WERI-Rb-1 (cell line): ENCODE results near the gene ITPR1.
A peak's percentile ranks its signal among the peaks of the same experiment; 100 is the strongest.

Source experiments
- DNase-seq: peaks from one replicate; pipeline ENCODE4 v3.0.0-alpha.2; 2020
- H3K27ac ChIP-seq: fragments of 250-450 bp; sonication (Bioruptor Pico); 2 replicates; pipeline ENCODE4 v1.5.1; 2020; ENCODE audit warnings: mild to moderate bottlenecking, moderate library complexity
- H3K27me3 ChIP-seq: fragments of 250-450 bp; sonication (Bioruptor Pico); 2 replicates; pipeline ENCODE4 v1.5.1; 2021; ENCODE audit warnings: mild to moderate bottlenecking, low read depth, moderate library complexity; ENCODE audit not compliant: insufficient read depth, severe bottlenecking
- H3K36me3 ChIP-seq: fragments of 250-450 bp; sonication (Bioruptor Pico); 2 replicates; pipeline ENCODE4 v1.5.1; 2020; ENCODE audit warnings: mild to moderate bottlenecking, moderate library complexity
- H3K4me3 ChIP-seq: 2 replicates; pipeline ENCODE4 v1.5.1; 2011; ENCODE audit warnings: low read depth, mild to moderate bottlenecking, control low read depth, low read length
- H3K9me3 ChIP-seq: fragments of 250-450 bp; sonication (Bioruptor Pico); 2 replicates; pipeline ENCODE4 v1.5.1; 2021; ENCODE audit warnings: mild to moderate bottlenecking, moderate library complexity; ENCODE audit not compliant: severe bottlenecking
- TF ChIP-seq, protein P1 (sequence below): IDR thresholded peaks from 2 replicates; pipeline ENCODE4 v1.5.1; 2011; ENCODE audit warnings: low read depth, mild to moderate bottlenecking, control low read depth, inconsistent platforms, low read length

ITPR1 gene

DNA sequence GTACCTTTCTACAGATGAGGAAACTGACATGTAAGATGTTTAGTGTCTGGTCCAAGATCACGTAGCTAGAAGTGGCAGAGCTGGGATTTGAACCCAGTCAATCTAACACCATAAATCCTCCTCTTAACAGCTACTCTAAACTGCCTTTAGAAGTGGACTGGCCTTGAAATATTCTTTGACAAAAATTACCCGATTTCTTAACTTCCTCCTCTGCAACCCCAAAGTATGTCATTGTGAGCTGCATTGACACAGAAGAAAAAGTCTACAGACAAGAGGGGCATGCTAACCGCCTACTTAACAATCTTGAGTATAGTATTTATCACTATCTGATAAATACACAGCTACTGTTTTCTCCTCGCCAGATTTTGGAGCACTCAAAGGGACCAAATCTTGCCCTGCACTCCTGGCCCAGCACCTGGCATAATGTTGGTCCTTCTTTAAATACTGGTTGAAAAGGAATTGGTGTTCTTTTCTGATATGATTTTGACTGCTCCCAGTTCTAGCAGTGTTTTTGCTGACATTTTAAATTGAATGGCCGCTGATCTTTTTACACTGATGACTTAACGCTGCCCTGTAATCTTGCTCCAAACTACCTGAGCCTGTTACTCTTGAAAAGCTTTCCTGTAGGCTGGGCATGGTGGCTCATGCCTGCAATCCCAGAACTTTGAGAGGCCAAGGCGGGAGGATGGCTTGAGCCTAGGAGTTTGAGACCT is 36.9 kb downstream of the ITPR1 start:
- TF ChIP-seq, protein P1, sequence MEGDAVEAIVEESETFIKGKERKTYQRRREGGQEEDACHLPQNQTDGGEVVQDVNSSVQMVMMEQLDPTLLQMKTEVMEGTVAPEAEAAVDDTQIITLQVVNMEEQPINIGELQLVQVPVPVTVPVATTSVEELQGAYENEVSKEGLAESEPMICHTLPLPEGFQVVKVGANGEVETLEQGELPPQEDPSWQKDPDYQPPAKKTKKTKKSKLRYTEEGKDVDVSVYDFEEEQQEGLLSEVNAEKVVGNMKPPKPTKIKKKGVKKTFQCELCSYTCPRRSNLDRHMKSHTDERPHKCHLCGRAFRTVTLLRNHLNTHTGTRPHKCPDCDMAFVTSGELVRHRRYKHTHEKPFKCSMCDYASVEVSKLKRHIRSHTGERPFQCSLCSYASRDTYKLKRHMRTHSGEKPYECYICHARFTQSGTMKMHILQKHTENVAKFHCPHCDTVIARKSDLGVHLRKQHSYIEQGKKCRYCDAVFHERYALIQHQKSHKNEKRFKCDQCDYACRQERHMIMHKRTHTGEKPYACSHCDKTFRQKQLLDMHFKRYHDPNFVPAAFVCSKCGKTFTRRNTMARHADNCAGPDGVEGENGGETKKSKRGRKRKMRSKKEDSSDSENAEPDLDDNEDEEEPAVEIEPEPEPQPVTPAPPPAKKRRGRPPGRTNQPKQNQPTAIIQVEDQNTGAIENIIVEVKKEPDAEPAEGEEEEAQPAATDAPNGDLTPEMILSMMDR, result no peak
- Histone ChIP-seq H3K27ac (no peak overlapping the region), H3K4me3 (no peak overlapping the region), H3K9me3 (no peaks in the 10 kb centered on the region), H3K27me3 (no peaks in the 10 kb centered on the region), H3K36me3 (no peaks in the 10 kb centered on the region)
- DNase-seq, result no peak

DNA sequence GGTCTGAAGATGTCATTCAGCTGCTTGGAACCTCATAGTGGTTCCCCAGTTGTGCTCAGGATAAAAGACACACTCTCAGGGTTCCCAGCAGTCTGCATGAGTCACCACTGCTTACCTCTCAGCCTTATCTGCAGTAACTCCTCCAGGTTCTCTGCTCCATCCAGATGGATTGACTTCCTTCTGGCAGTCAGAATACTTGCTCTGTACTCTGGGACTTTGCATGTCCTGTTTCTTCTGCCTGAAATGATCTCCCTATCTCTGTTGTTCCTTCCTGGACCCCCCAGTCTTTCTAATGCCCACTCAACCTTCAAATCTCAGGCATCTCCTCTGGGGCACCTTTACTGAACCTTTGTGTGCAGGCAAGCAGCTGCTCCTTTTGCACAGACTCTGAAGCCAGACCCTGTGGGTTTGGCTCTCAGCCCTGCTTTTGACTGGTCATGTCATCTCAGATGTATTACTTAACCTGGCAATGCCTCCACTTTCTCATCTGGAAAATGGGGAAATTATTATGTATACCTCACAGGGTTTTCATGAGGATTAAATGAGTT is 38.4 kb downstream of the ITPR1 start:
- H3K27me3 ChIP-seq, result no peaks in the 10 kb centered on the region
- H3K4me3 ChIP-seq, result no peak overlapping the region
- H3K9me3 ChIP-seq, result no peaks in the 10 kb centered on the region
- H3K36me3 ChIP-seq, result no peaks in the 10 kb centered on the region
- TF ChIP-seq, protein P1, result no peak
- peak overlapping the region; percentile 60 for H3K27ac ChIP-seq
- DNase-seq, result no peak

DNA sequence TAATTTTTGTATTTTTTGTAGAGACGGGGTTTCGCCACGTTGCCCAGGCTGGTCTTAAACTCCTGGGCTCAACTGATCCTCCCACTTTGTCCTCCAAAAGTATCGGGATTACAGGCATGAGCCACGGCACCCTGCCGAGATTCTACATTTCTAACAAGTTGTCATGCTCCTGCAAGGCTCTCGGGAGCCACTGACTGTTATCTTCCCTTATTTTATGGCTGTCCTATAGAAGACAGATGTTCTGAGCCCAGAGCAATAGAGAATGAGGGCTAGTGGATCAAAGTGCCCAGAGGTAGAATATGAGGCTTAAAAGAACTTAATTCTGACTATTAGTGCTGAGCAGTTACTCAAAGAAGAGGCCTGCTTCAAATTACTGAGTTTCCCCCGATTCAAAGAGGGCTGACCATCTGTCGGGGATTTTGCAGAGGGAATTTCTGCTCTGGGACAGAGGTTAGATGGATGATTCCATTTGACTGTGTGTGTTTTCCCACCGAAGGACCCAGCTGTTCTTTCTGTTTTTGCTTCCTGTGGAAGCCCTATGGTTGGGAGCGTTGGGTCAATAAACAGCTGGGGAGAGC is 39.5 kb downstream of the ITPR1 start:
- DNase-seq, result peak; percentile 57
- no peaks in the 10 kb centered on the region for H3K27me3 ChIP-seq
- H3K9me3 ChIP-seq, result no peaks in the 10 kb centered on the region
- H3K36me3 ChIP-seq, result no peaks in the 10 kb centered on the region
- TF ChIP-seq, protein P1, result no peak
- H3K4me3 ChIP-seq, result no peak overlapping the region
- H3K27ac ChIP-seq, result peak overlapping the region; percentile 60

DNA sequence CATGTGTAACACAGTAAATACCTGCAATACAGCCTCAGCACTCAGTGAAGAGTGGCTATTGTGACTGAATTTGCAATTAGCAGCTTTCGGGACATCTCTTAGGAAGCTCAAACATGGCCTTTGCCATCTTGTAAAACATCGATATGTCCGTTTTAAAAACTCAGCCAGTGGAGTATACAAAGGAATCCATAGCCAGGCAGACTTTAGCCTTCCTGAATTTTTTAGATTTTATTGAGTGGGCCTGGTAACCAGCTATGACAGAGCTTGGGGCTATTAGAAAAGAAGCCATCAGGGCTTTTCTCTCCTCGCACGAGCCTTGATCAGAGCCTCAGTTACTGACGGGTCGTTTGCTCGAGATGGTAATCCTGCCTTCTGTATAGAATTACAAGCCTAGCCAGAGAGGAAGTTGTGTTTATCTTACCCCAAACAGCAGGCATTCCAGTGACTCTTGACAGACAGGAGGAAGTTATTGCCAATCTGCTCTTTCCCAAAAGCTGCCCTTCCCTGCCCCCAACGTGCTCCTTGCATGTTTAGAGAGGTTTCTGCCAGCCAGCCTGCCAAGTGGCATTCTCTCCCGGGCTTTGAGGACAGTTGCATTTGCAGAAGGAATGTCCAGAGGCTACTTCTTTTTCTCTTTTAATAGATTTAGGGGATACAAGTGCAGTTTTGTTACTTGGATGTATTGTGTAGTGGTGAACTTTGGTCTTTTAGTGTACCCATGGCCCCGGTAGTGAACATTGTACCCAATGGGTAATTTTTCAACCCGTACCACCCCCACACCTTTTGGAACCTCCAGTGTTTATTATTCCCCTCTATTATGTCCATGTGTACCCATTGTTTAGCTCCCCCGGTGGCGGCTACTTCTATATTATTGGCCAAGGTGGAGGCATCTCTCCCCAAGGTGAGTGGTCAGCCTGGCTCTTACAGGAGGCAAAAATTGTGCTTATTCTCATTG is 40.6 kb downstream of the ITPR1 start:
- no peaks in the 10 kb centered on the region for H3K9me3 ChIP-seq
- H3K36me3 ChIP-seq, result no peaks in the 10 kb centered on the region
- H3K4me3 ChIP-seq, result no peak overlapping the region
- TF ChIP-seq, protein P1, result no peak
- no peaks in the 10 kb centered on the region for H3K27me3 ChIP-seq
- peak overlapping the region; percentile 7 for H3K27ac ChIP-seq
- peak; percentile 28 for DNase-seq

DNA sequence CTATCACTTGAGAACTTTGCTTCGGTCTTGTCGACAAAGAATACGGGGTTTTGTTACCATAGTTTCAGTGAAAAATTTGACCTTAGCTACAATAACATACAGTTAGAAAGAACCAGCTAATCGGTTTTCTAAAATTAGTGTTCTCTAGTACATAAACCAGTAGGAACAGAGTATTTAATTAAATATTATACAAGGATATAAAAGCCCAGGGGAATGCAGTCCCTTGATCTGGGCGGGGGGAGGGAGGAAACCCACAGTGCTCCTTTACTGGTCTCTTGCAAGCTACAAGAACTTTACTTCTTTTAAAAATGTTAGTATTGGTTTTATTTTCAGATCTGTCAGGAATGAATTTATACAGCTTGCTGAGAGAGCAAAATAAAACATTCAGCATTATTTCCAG is 41.8 kb downstream of the ITPR1 start:
- no peak overlapping the region for H3K4me3 ChIP-seq
- no peaks in the 10 kb centered on the region for H3K9me3 ChIP-seq
- TF ChIP-seq, protein P1, result no peak
- no peak overlapping the region for H3K27ac ChIP-seq
- DNase-seq, result no peak
- H3K27me3 ChIP-seq, result no peaks in the 10 kb centered on the region
- H3K36me3 ChIP-seq, result no peaks in the 10 kb centered on the region
